OCI-LY1 (cell line): ENCODE measurements around the gene KLHL8.

Experiments used
- EZH2 ChIP-seq: fragments of 200-600 bp; sonication (generic), shearing (Covaris generic); IDR thresholded peaks from 2 replicates; pipeline ENCODE4 v1.8.0; 2017; ENCODE audit warnings: borderline replicate concordance, mixed run types, mild to moderate bottlenecking, antibody characterized with exemption, low read length, moderate library complexity, mixed read lengths
- TF ChIP-seq, protein P1 (sequence below): fragments of 200-600 bp; sonication (generic), shearing (Covaris generic); IDR thresholded peaks from 2 replicates; pipeline ENCODE4 v1.5.1; 2017; ENCODE audit warnings: mild to moderate bottlenecking, antibody characterized with exemption, low read length, moderate library complexity, mixed read lengths

DNA sequence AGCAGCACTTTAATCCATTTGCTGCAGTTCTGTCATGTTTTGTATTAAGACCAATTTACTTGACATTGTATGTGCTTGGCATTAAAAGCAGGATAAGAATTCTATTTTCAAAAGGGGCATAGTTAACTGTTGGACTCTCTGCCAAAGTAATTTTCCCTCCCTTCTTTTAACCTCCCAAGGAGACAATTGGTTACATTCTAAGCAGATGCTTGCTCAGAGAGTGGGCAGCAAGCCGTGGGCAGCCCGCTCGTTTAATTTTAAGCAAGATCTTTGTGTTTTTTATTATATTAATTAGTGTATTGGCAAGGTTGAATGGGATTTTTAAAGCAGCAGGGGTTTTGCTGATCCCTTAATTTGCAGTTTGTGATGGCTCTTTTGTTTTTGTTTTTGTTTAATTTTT, 37.1 kb upstream of the KLHL8 start:
- TF ChIP-seq, protein P1, sequence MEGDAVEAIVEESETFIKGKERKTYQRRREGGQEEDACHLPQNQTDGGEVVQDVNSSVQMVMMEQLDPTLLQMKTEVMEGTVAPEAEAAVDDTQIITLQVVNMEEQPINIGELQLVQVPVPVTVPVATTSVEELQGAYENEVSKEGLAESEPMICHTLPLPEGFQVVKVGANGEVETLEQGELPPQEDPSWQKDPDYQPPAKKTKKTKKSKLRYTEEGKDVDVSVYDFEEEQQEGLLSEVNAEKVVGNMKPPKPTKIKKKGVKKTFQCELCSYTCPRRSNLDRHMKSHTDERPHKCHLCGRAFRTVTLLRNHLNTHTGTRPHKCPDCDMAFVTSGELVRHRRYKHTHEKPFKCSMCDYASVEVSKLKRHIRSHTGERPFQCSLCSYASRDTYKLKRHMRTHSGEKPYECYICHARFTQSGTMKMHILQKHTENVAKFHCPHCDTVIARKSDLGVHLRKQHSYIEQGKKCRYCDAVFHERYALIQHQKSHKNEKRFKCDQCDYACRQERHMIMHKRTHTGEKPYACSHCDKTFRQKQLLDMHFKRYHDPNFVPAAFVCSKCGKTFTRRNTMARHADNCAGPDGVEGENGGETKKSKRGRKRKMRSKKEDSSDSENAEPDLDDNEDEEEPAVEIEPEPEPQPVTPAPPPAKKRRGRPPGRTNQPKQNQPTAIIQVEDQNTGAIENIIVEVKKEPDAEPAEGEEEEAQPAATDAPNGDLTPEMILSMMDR: no peak
- no peak for TF ChIP-seq EZH2
